HG02973 (cell line): ENCODE data around the gene AFG1L.

Source experiments
- ATAC-seq: cut with Tn5 transposase; IDR thresholded peaks from one replicate; pipeline ENCODE4 v1.9.1; 2021; ENCODE audit warnings: moderate library complexity; ENCODE audit not compliant: unreplicated experiment

Gene AFG1L

DNA sequence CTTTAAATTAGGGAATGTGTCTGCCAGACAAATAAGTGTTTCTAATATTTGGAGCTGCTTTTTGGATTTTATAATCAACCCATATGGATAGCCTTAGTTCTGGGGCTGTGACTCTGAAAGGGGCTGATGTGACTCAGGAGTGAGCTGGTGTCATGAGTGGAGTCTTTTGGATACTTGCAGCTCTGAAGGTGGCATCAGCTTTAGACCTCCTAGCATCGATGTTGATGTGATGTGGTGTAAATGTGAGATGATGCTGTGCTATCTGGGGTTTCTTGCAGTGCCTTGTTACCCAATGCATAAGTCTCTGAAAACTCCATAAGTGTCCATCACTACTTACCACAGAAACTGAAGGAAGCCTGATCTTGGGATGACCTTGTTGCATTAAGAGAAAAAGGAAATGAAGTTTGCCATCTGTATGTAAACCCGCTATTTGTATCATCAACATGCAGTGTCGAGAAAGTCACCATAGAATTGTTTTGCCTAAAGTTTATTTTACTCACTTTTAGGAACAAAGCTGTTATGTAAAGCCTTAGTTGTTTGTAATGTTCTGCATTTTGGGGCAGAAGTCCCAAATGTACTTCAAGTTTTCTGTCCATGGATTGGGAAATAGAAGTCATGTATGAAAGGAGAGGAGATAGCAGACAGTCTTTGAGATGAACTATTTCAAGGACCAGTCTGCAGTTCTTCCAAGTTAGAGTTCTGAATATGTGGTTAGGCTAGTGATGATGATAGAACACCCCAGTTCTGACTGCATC, 273.9 kb downstream of the AFG1L start:
- ATAC-seq, result no peak

DNA sequence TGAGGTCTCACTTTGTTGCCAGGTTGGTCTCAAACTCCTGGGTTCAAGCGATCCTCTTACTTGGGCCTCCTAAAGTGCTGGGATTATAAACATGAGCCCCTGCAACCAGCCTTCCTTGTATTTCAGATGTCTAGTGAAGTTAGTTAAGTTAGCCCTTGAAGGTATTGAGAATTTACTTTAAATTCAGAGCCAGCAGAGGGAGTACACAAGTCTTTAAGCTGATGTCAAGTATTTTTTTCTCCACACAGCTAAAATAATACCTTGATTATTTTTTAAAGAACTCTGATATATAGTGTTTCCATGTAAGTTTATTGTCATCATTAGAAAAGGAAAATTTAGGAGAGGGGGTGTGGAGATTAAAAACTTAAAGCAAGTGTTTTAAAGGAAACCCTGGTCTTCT, 275.7 kb downstream of the AFG1L start:
- ATAC-seq, result no peak

DNA sequence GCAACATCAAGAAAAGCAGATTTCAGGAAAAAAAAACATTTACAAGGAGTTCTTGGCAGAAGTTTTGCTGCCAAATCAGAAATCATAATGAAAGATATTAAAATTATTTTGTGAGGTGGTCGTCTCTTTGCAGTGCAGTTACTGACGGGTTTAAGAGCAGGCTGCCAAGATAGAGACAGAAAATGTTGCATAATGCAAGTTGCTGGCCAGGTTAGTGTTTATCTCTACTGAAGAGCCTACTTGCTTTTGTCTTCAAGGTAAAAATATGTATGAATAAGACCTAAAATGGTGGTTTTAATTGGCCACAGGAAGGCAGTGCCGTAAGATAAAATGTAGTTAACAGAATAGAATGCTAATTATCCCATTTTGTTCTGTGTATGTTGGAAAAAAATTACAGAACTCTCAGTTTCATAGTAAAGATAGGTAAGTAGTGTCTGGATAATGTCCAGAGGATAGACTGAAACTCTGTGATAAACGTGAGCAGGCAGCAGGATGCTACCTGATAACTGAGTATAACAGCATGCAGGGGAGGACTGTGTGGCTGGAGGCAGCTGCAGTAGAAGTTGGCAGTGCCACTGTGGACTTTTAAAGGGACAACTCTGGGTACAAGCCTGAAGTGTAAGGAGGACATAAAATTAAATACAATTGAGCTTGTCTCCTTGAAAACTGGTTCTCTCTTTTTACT, 279.7 kb downstream of the AFG1L start:
- ATAC-seq, result no peak
